Measurements from ENCODE around the gene NECAP2.
"Not testable (repeated sequence)": the region's sequence is repeated elsewhere in the genome, so short reads cannot be mapped to it uniquely, and the experiment has no call there.

The NECAP2 gene

DNA sequence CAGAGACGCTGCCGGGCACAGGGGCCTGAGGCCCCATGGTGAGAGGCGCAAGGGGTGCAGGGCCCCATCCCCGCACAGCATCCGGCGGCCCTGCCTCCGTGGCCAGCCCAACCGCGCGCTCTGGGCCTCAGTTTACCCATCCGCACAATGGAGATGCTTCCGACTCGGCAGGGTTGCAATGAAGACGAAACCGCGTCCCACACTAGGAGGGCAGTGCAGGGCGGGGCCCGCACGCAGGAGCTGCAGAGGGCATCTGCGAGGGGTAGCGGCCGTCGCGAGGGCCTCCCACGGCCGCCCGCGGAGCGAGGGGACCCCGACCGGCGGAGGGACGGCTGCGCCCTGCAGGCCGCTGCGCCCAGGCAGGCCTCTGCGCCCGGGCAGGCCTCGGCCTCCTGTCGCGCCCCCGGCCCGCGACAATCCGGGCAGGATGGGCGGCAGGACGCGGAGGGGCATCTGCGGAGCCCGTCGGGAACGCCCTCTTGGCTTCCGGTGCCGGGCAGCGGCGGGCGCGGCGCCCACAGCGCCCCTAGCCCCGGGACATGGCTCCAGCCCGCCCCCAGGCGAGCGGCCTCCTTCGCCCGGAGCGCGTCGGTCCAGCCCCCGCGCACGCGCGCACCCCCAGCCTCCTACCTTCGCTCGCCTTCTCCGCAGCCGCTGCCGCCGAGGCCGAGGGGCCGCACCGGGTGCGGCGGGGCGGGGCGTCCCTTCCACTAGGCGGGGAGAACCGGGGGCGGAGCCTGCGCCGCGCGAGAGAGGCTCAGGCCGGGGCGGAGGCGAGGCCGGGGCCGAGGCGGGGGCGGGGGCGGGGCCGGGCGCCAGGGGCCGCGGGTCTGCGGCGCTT is 58.3 kb downstream of the NECAP2 start:
- peak; percentile 82 for DNase-seq (ENCODE audit: low spot score)

DNA sequence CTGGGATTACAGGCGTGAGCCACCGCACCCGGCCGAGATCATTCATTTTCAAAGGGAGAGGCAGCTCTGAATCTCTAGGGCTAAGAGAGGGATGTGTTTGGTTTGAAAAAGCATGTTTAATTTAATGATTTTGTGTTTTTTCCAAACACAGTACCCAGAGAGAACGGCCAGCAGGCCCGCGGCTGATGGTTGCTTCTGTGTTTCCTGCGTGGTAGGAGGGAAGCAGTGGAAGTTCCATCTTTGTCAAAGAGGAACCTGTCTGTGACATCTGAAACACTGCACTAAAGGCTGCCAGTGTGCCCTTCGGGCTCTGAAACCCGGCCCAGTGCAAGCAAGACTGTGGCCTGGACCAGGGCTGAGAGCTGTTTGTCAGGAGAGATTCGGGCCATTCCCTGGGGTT is 59.9 kb downstream of the NECAP2 start:
- DNase-seq (ENCODE audit: low spot score), result not testable (repeated sequence)

DNA sequence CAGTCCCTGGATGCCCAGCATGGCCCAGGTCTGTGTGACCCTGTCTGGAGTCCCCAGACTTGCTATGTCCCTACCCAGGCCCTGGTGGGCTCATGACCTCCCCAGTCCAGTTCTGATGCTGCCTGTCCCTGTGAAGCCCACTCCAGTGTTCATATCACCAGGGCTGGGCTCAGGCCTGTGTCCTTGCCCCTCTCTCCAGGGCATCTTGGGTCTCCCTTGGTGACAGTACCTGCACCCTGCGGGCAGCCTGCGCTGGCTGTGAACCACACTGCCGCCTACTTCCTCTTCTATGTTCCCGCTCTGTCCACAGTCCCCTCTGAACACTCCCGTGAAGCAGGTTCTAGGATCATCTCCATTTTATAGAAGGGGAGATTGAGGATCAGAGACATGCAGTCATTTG is 60.5 kb downstream of the NECAP2 start:
- not testable (repeated sequence) for DNase-seq (ENCODE audit: low spot score)

DNA sequence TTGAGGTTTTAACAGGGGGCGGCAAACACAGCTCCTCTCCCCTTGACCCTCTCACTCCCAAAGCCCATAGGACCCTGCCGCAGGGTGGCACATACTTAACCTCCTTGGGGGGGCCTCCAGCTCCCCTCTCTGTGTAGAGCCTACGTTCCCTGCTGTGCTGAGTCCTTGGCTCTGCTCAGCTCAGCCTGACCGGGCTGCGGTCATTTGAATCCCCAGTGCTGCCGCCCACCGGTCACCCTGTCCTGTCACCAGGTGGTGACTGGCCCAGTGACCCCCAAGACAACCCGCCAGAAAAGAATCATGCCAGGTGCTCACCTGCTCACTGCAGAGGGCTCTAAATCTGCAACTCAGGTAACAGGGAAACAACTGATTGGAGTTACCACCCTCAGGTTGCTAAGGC is 60.9 kb downstream of the NECAP2 start:
- DNase-seq (ENCODE audit: low spot score), result not testable (repeated sequence)

DNA sequence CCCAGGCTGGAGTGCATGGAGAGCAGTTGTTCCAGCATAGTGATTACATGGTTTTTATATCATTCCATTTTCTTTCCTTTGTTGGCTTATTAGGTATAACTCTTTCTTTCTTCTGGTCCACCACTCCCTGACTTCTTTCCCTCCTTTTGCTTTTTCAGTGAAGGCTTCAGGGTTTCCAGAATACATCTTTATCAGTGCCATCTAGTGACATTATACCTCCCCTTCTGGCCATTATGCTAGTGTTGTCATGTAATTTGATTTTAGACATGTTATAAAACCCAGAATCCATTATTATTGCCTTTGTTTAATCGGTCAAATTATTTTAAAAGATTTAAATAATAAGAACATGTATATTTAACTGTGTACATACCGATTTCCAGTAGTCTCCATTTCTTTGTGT is 63.0 kb downstream of the NECAP2 start:
- no peak for DNase-seq (ENCODE audit: low spot score)

DNA sequence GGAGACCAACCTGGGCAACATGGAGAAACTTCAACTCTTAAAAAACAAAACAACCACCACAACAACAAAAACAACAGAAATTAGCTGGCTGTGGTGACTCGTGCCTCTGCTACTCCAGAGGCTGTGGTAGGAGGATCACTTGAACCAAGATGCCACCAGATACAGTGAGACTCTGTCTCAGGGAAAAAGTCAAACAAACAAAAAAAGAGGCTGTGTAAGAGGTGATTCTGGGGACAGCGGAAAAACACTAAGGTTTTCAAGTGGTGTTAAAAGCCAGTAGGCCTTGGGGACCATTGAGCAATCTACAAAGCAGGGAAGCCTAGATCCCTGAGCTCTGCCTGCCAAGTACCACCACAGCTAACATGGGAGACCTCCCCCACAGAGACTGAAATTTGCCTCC is 65.3 kb downstream of the NECAP2 start:
- DNase-seq (ENCODE audit: low spot score), result not testable (repeated sequence)

DNA sequence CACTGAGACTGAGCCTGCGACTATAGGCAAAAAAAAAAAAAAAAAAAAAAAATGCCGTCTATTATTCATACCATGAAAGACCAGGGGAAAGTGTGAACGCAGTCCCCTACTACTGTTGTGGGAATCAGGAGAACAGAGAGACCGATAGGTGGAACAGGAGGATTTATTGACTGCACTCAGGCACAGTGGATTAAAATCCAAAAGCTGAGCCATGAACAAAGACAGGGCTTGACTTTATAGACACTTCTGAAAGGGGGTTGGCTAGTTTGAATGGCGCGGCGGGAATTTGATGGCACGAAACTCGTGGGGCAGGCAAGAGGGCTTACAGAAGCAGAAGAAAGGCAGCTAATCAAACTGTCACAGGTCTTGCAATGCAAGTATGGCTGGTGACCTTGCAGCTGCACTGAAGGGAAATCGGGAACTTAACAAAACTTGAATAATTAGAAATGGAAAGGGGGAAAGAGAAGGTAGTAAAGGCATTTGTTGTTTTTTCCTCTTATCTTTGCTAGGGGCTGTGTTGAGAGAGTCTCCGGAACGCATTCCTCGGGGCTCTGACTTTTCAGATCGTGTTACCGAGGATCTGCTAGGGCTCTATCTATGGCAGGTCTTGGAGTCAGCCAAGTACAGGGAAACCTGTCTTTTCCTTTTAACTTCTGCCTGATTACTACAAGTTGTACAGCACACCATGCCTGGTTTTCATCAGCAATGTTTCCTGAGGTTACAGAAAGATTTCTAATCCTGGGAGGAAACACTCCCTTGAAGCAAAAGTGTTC is 66.0 kb downstream of the NECAP2 start:
- peak; percentile 16 for DNase-seq (ENCODE audit: low spot score)

DNA sequence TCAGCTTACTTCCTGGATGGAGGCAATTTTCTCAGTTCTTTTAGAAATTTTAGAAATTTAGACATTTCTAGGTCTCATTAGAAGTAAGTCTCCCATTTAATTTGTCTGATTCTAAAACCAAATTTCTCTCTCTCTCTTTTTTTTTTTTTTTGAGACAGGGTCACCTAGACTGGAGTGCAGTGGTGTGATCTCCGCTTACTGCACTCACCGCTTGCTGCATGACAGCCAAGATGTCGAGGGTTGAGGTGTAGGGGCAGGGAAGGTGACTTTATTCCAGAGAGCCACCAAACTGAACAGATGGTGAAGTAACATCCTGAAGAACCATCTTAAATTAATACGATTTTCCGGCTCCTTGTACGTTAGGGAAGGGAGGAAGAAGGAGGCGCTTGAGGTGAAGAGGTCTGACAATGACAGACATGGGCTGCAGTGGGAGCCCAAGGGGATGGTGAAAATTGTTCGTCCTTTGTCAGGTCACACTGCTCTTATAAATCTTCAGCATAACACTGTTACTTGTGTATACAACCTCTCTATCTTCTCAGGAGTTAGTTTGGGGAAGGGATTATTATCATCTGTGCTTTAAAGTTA is 68.4 kb downstream of the NECAP2 start:
- DNase-seq (ENCODE audit: low spot score), result not testable (repeated sequence)

All from cerebellar cortex (tissue), 1 donor.